ENCODE data around the gene DBP.
"Not testable (repeated sequence)": the region's sequence is repeated elsewhere in the genome, so short reads cannot be mapped to it uniquely, and the experiment has no call there.

DBP gene

GRCh38 chr19:48658483-48658882, 21.3 kb upstream of the DBP start:
- no peaks in the 10 kb centered on the region for H3K36me3 Mint-ChIP-seq
- no peaks in the 10 kb centered on the region for H3K9me3 Mint-ChIP-seq
- no peak for DNase-seq
- H3K4me3 Mint-ChIP-seq = no peak overlapping the region
- H3K27ac Mint-ChIP-seq = no peak overlapping the region
- H3K27me3 Mint-ChIP-seq = peaks cover 38% of the 10 kb centered on the region
- CTCF ChIA-PET = no interaction called here
- peaks cover 18% of the 10 kb centered on the region for H3K4me1 Mint-ChIP-seq

- H3K27ac Mint-ChIP-seq, DNase-seq, H3K36me3 Mint-ChIP-seq, H3K9me3 Mint-ChIP-seq, H3K4me3 Mint-ChIP-seq, CTCF ChIA-PET: not testable (repeated sequence)
- H3K4me1 Mint-ChIP-seq = peaks cover 20% of the 10 kb centered on the region
- H3K27me3 Mint-ChIP-seq = peaks cover 38% of the 10 kb centered on the region
Observed at GRCh38 chr19:48657828-48658227, 20.6 kb upstream of the DBP start.

GRCh38 chr19:48656840-48657474, 19.8 kb upstream of the DBP start:
- no peak overlapping the region for H3K27ac Mint-ChIP-seq
- H3K9me3 Mint-ChIP-seq = no peaks in the 10 kb centered on the region

GRCh38 chr19:48654299-48655059, 17.3 kb upstream of the DBP start:
- Mint-ChIP-seq H3K4me1 (peaks cover 29% of the 10 kb centered on the region), H3K4me3 (no peak overlapping the region), H3K36me3 (no peaks in the 10 kb centered on the region), H3K9me3 (no peaks in the 10 kb centered on the region), H3K27me3 (peaks cover 38% of the 10 kb centered on the region), H3K27ac (no peak overlapping the region)
- no peak for DNase-seq
- CTCF ChIA-PET = no interaction called here

More at GRCh38 chr19:48656840-48657474, 19.8 kb upstream of the DBP start:
- no peaks in the 10 kb centered on the region for H3K36me3 Mint-ChIP-seq
- H3K27me3 Mint-ChIP-seq = peaks cover 38% of the 10 kb centered on the region
- CTCF ChIA-PET = no interaction called here
- no peak overlapping the region for H3K4me3 Mint-ChIP-seq
- DNase-seq = no peak
- peaks cover 26% of the 10 kb centered on the region for H3K4me1 Mint-ChIP-seq

GRCh38 chr19:48651683-48652048, 14.5 kb upstream of the DBP start:
- CTCF ChIA-PET = interaction anchor here (1.4 kb wide), 1 partner anchor 185 kb away, joined by 4 read pairs; no protein-coding TSS in a partner anchor
- DNase-seq = no peak
- Mint-ChIP-seq H3K4me1 (peaks cover 49% of the 10 kb centered on the region), H3K27ac (no peak overlapping the region), H3K9me3 (no peaks in the 10 kb centered on the region), H3K4me3 (no peak overlapping the region), H3K27me3 (peaks cover 17% of the 10 kb centered on the region), H3K36me3 (no peaks in the 10 kb centered on the region)

- Mint-ChIP-seq H3K4me3 (no peak overlapping the region), H3K27me3 (peaks cover 11% of the 10 kb centered on the region), H3K36me3 (no peaks in the 10 kb centered on the region), H3K27ac (peak overlapping the region; percentile 56), H3K9me3 (no peaks in the 10 kb centered on the region), H3K4me1 (peaks cover 52% of the 10 kb centered on the region)
- no peak for DNase-seq
- CTCF ChIA-PET = interaction anchor here (0.7 to 1.4 kb wide), 2 partner anchors 11 to 186 kb away, joined by 3 to 4 read pairs; no protein-coding TSS in a partner anchor
Observed at GRCh38 chr19:48650974-48651682, 13.9 kb upstream of the DBP start.

GRCh38 chr19:48648134-48648533, 11.0 kb upstream of the DBP start:
- Mint-ChIP-seq H3K36me3 (no peaks in the 10 kb centered on the region), H3K4me3 (no peak overlapping the region), H3K4me1 (peaks cover 68% of the 10 kb centered on the region), H3K27me3 (peaks cover 13% of the 10 kb centered on the region), H3K27ac (peak overlapping the region; percentile 79), H3K9me3 (no peaks in the 10 kb centered on the region)
- DNase-seq = no peak
- CTCF ChIA-PET = interaction anchor here (1.5 kb wide), 1 partner anchor 194 kb away, joined by 3 read pairs; no protein-coding TSS in a partner anchor

GRCh38 chr19:48646722-48647216, 9.6 kb upstream of the DBP start:
- H3K9me3 Mint-ChIP-seq = no peaks in the 10 kb centered on the region
- peaks cover 16% of the 10 kb centered on the region for H3K27me3 Mint-ChIP-seq
- no peaks in the 10 kb centered on the region for H3K36me3 Mint-ChIP-seq
- CTCF ChIA-PET = interaction anchor here (1.0 to 3.4 kb wide), 5 partner anchors 12 to 196 kb away, joined by 4 to 31 read pairs (median 13); no protein-coding TSS in a partner anchor
- DNase-seq = no peak
- peak overlapping the region; percentile 77 for H3K27ac Mint-ChIP-seq
- peaks cover 56% of the 10 kb centered on the region for H3K4me1 Mint-ChIP-seq
- peak overlapping the region; percentile 75 for H3K4me3 Mint-ChIP-seq

- H3K27me3 Mint-ChIP-seq = peaks cover 16% of the 10 kb centered on the region
- H3K9me3 Mint-ChIP-seq = no peaks in the 10 kb centered on the region
- CTCF ChIA-PET = interaction anchor here (0.6 to 3.4 kb wide), 14 partner anchors 12 to 254 kb away, joined by 3 to 31 read pairs (median 4); partner anchors contain the start of genes HSD17B14 and NUCB1
- peak; percentile 95 for DNase-seq
- H3K4me1 Mint-ChIP-seq = peaks cover 55% of the 10 kb centered on the region
- peak within 1 kb of the TSS; percentile 75 for H3K4me3 Mint-ChIP-seq
- H3K36me3 Mint-ChIP-seq = no peaks in the 10 kb centered on the region
- H3K27ac Mint-ChIP-seq = peak within 1 kb of the TSS; percentile 81
Observed at GRCh38 chr19:48646001-48646721, 9.0 kb upstream of the DBP start, which contains the start of gene CA11. TSS of gene CA11 (minus strand) at chr19:48646187. CDS start at chr19:48645632, 555 bp downstream.

- Mint-ChIP-seq H3K27me3 (peaks cover 16% of the 10 kb centered on the region), H3K36me3 (no peaks in the 10 kb centered on the region), H3K27ac (peak overlapping the region; percentile 81), H3K9me3 (no peaks in the 10 kb centered on the region), H3K4me1 (peaks cover 53% of the 10 kb centered on the region), H3K4me3 (peak overlapping the region; percentile 75)
- CTCF ChIA-PET = interaction anchor here (0.6 to 3.4 kb wide), 15 partner anchors 11 to 254 kb away, joined by 3 to 31 read pairs (median 4); partner anchors contain the start of genes HSD17B14 and NUCB1
- DNase-seq = no peak
Observed at GRCh38 chr19:48645620-48646000, 8.4 kb upstream of the DBP start.

GRCh38 chr19:48644839-48645619, 7.8 kb upstream of the DBP start:
- Mint-ChIP-seq H3K27me3 (peaks cover 17% of the 10 kb centered on the region), H3K36me3 (no peaks in the 10 kb centered on the region), H3K27ac (no peak overlapping the region), H3K4me1 (peaks cover 51% of the 10 kb centered on the region), H3K4me3 (peak overlapping the region; percentile 75), H3K9me3 (no peaks in the 10 kb centered on the region)
- CTCF ChIA-PET = interaction anchor here (0.6 to 3.4 kb wide), 13 partner anchors 11 to 255 kb away, joined by 3 to 31 read pairs (median 3); partner anchors contain the start of genes HSD17B14 and NUCB1
- DNase-seq = peak; percentile 83

- Mint-ChIP-seq H3K4me1 (peaks cover 50% of the 10 kb centered on the region), H3K27me3 (peaks cover 22% of the 10 kb centered on the region), H3K36me3 (no peaks in the 10 kb centered on the region), H3K9me3 (no peaks in the 10 kb centered on the region), H3K4me3 (peak overlapping the region; percentile 75), H3K27ac (no peak overlapping the region)
- DNase-seq = no peak
- CTCF ChIA-PET = interaction anchor here (0.6 to 3.4 kb wide), 5 partner anchors 10 to 192 kb away, joined by 3 to 31 read pairs (median 4); partner anchors contain the start of gene HSD17B14
Observed at GRCh38 chr19:48644355-48644754, 7.2 kb upstream of the DBP start.

GRCh38 chr19:48642862-48643261, 5.7 kb upstream of the DBP start:
- H3K9me3 Mint-ChIP-seq = no peaks in the 10 kb centered on the region
- no peak overlapping the region for H3K4me3 Mint-ChIP-seq
- no peak overlapping the region for H3K27ac Mint-ChIP-seq
- peaks cover 3% of the 10 kb centered on the region for H3K36me3 Mint-ChIP-seq
- CTCF ChIA-PET = no interaction called here
- peaks cover 27% of the 10 kb centered on the region for H3K27me3 Mint-ChIP-seq
- H3K4me1 Mint-ChIP-seq = peaks cover 54% of the 10 kb centered on the region
- no peak for DNase-seq
